Measurements from ENCODE around the gene BICD1.

Gene BICD1

DNA sequence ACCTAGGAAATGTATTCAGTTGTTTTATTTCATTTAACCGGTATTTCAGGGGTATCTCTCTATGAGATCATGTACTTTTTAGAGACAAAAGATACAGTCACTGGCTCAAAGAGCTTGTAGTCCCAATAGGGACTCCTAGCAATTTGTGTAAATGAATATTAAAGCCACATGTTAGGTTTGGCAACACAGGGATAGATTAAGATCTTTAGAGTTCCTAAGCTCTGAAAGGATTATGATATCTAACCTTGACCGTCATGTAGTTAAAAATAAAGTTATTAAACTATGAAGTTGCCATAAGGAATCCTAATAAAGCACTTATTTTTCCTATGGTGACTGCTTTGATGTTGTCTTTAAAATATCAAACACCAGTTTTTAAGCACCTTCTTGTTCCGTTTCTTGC, 192.3 kb downstream of the BICD1 start:
- ATAC-seq: no peak
- H3K4me3 Mint-ChIP-seq: no peak overlapping the region
- no peaks in the 10 kb centered on the region for H3K36me3 Mint-ChIP-seq (ENCODE audit: low read depth)
- no peaks in the 10 kb centered on the region for H3K4me1 Mint-ChIP-seq
- H3K27ac Mint-ChIP-seq: no peak overlapping the region
- H3K27me3 Mint-ChIP-seq: no peaks in the 10 kb centered on the region
- H3K9me3 Mint-ChIP-seq: no peaks in the 10 kb centered on the region
- DNase-seq: no peak

- DNase-seq (no peak), ATAC-seq (no peak)
- no peak overlapping the region for H3K27ac Mint-ChIP-seq
- no peak overlapping the region for H3K4me3 Mint-ChIP-seq
- no peaks in the 10 kb centered on the region for H3K36me3 Mint-ChIP-seq (ENCODE audit: low read depth)
- no peaks in the 10 kb centered on the region for H3K27me3 Mint-ChIP-seq
- H3K9me3 Mint-ChIP-seq: no peaks in the 10 kb centered on the region
- H3K4me1 Mint-ChIP-seq: no peaks in the 10 kb centered on the region
Observed at GRCh38 chr12:32301216-32301615, 194.6 kb downstream of the BICD1 start.

DNA sequence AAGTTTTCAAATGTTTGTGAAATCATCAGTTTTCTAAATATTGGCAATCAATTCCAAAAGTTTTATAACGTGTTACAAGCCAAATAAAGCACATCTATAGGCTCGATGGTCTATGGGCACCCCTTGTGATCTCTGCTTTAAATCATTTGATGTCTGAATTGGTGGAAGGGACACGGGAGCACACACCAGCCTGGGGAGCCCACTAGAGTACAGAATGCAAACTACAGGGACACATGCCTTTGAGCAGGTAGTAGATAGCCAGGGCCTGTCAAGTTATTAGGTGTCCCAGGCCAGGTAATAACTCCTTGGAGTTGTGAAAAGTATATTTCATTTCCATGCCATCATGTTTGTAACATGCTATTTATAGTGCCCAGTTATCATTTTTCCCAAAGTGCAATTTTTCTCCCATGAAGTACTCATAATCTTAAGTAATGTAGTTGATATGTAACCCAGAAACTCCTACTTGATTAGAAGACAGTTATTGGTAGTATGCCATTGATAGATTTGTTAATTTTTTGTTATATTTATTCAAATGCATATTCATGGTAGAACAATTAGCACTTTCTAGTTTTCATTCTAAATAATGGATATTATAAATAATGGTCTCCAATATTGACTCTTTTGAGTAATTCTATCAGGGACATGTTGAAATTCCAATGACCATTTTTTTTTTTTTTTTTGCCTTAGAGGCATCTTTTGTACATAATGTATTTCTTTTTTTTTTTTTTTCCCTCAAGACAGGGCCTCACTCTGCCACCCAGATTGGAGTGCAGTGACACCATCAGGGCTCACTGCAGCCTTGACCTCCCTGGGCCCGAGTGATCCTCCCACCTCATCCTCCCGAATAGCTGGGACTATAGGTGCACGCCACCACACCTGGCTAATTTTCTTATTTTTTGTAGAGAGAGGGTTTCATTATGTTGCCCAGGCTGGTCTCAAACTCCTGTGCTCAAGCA, 195.8 kb downstream of the BICD1 start:
- H3K36me3 Mint-ChIP-seq (ENCODE audit: low read depth): peaks cover 2% of the 10 kb centered on the region
- no peak overlapping the region for H3K4me3 Mint-ChIP-seq
- H3K4me1 Mint-ChIP-seq: no peaks in the 10 kb centered on the region
- ATAC-seq: peak; percentile 54
- no peak for DNase-seq
- no peak overlapping the region for H3K27ac Mint-ChIP-seq
- no peaks in the 10 kb centered on the region for H3K9me3 Mint-ChIP-seq
- H3K27me3 Mint-ChIP-seq: no peaks in the 10 kb centered on the region

DNA sequence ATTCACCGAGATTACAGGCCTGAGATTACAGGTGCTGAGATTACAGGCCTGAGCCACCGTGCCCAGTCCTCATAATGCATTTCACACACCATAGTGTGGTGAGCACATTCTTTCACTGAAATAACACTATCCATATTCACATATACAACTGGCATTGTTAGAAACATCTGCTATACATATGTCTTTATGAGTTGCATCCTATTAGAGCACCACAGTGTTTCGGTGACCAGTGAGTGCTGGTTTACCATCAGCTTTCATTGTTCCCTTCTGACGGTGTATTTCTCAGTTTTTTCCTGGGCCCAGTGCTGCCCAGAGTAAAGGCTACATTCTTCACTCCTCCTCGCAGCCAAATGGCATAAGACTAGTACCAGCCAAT, 196.5 kb downstream of the BICD1 start:
- Mint-ChIP-seq H3K27me3 (no peaks in the 10 kb centered on the region), H3K27ac (no peak overlapping the region), H3K4me1 (no peaks in the 10 kb centered on the region), H3K4me3 (no peak overlapping the region), H3K9me3 (no peaks in the 10 kb centered on the region), H3K36me3 (ENCODE audit: low read depth) (peaks cover 2% of the 10 kb centered on the region)
- ATAC-seq: no peak
- DNase-seq: no peak

- DNase-seq (no peak), ATAC-seq (no peak)
- H3K27ac Mint-ChIP-seq: no peak overlapping the region
- no peaks in the 10 kb centered on the region for H3K27me3 Mint-ChIP-seq
- H3K36me3 Mint-ChIP-seq (ENCODE audit: low read depth): peaks cover 2% of the 10 kb centered on the region
- no peaks in the 10 kb centered on the region for H3K4me1 Mint-ChIP-seq
- H3K4me3 Mint-ChIP-seq: no peak overlapping the region
- H3K9me3 Mint-ChIP-seq: no peaks in the 10 kb centered on the region
Observed at GRCh38 chr12:32305163-32305562, 198.5 kb downstream of the BICD1 start.

GRCh38 chr12:32307326-32307725, 200.7 kb downstream of the BICD1 start:
- Mint-ChIP-seq H3K9me3 (no peaks in the 10 kb centered on the region), H3K27me3 (no peaks in the 10 kb centered on the region), H3K4me1 (no peaks in the 10 kb centered on the region), H3K36me3 (ENCODE audit: low read depth) (peaks cover 2% of the 10 kb centered on the region), H3K27ac (no peak overlapping the region), H3K4me3 (no peak overlapping the region)
- no peak for ATAC-seq
- DNase-seq: no peak

DNA sequence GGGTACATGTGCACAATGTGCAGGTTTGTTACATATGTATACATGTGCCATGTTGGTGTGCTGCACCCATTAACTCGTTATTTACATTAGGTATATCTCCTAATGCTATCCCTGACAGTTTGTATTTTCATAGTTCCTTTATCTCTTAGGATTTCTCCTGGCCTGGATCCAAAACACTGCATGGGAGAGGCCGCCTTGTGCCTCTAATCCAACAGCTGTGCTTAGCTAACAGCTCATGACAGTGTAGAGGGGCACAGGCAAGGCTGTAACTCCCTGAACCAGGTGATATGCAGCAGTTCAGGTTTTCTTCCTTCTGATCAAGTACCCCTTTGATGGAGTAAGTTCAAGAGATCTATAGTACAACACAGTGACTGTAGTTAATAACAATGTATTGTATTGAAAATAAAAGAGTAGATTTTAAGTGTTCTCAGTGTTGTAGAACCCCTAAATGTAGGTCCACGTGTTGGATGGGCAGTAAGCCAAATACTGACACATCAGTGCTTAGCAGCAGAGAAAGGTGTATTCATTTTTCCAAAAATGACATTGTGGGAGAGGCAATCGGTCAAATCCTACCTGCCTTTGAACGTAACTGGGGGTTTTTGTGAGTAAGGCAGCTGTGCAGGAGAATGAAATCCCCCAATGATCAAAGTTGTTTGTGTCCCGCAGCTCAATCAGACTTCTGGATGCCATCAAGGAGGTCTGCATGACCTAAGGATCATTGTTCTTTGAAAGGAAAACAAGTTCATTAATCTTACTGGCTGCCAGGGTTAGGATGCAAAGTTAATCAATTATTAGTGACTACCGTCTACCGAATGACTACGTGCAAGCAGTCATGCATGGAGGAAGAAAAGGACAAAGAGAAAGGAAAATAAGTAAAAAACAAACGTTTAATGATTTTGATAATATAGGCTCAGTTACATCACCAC, 203.4 kb downstream of the BICD1 start:
- H3K4me3 Mint-ChIP-seq: no peak overlapping the region
- H3K27me3 Mint-ChIP-seq: no peaks in the 10 kb centered on the region
- ATAC-seq (no peak), DNase-seq (no peak)
- no peaks in the 10 kb centered on the region for H3K4me1 Mint-ChIP-seq
- peaks cover 2% of the 10 kb centered on the region for H3K36me3 Mint-ChIP-seq (ENCODE audit: low read depth)
- H3K27ac Mint-ChIP-seq: no peak overlapping the region
- no peaks in the 10 kb centered on the region for H3K9me3 Mint-ChIP-seq

DNA sequence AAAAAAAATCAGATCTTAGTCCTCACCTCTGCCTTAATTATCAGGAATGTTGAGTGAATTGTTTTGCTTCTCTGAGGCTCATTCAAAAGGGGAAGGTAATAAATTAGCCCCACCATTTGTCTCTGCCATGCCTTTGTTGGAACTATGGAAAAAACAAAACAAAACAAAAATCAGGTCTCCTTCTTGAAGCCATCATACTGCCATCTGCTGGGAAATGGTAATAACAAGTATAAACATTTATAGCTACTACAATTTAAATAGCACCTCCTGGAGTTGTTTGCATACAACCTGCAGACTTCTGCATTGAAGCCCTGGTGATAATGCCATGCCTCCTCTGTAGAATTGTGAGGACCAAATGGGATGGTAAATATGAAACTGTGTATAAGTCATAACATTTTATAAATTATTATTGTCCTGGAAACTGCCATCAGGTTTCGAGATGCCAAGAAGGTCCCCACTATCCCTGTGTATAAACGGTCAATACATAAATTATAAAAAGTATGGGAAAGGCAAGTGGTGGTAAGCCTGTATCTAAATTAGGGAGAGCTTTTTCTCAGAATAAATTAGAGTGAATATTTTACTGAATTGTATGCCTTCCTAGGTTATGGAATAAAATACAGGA, 205.5 kb downstream of the BICD1 start:
- Mint-ChIP-seq H3K27ac (no peak overlapping the region), H3K4me3 (no peak overlapping the region), H3K36me3 (ENCODE audit: low read depth) (peaks cover 2% of the 10 kb centered on the region), H3K4me1 (no peaks in the 10 kb centered on the region), H3K9me3 (no peaks in the 10 kb centered on the region), H3K27me3 (no peaks in the 10 kb centered on the region)
- no peak for ATAC-seq
- no peak for DNase-seq

- no peak overlapping the region for H3K4me3 Mint-ChIP-seq
- ATAC-seq: no peak
- H3K27ac Mint-ChIP-seq: no peak overlapping the region
Observed at GRCh38 chr12:32322354-32322753, 215.7 kb downstream of the BICD1 start.

DNA sequence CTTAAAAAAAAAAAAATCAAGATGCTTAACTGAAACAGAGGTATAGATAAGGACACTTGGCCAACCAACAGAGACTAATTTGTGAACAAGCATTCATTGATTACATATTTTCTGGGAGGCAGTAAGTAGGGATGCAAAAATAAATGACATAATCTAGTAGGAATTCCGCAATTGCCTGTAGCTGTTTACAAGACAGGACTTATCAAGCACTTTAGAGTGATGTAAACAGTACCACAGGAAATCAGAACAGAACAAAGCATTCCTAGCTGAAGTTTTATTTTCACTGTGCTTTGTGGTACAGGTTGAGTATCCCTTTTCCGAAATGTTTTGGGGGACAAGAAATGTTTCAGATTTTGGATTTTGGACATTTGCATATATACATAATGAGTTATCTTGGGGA, 224.5 kb downstream of the BICD1 start:
- H3K36me3 Mint-ChIP-seq (ENCODE audit: low read depth): peaks cover 7% of the 10 kb centered on the region
- H3K4me3 Mint-ChIP-seq: no peak overlapping the region
- no peaks in the 10 kb centered on the region for H3K27me3 Mint-ChIP-seq
- DNase-seq: no peak
- no peak for ATAC-seq
- H3K9me3 Mint-ChIP-seq: no peaks in the 10 kb centered on the region
- H3K27ac Mint-ChIP-seq: no peak overlapping the region
- H3K4me1 Mint-ChIP-seq: no peaks in the 10 kb centered on the region

More at GRCh38 chr12:32322354-32322753, 215.7 kb downstream of the BICD1 start:
- Mint-ChIP-seq H3K36me3 (ENCODE audit: low read depth) (peaks cover under 1% of the 10 kb centered on the region), H3K9me3 (no peaks in the 10 kb centered on the region), H3K4me1 (no peaks in the 10 kb centered on the region), H3K27me3 (no peaks in the 10 kb centered on the region)
- DNase-seq: no peak

- Mint-ChIP-seq H3K4me1 (no peaks in the 10 kb centered on the region), H3K4me3 (no peak overlapping the region)
Observed at GRCh38 chr12:32332446-32332845, 225.8 kb downstream of the BICD1 start.

DNA sequence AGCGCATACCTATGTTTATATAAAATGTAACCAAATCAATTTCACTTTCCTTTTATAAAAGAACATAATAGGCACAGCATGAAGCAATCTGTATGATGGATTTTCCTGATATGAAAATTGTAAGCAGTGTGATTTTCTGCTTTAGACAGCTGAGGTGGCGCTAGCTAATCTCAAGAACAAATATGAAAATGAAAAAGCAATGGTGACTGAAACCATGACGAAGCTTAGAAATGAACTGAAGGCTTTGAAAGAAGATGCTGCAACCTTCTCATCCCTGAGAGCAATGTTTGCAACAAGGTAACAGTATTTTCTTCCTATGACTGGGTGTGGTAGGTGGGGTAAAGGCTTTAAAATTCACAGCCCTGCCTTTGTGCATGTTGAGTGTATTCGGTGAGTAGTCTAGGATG, 227.7 kb downstream of the BICD1 start:
- Mint-ChIP-seq H3K9me3 (no peaks in the 10 kb centered on the region), H3K4me3 (no peak overlapping the region), H3K27ac (no peak overlapping the region), H3K4me1 (no peaks in the 10 kb centered on the region), H3K27me3 (no peaks in the 10 kb centered on the region), H3K36me3 (ENCODE audit: low read depth) (peaks cover 6% of the 10 kb centered on the region)
- ATAC-seq (no peak), DNase-seq (no peak)

More at GRCh38 chr12:32332446-32332845, 225.8 kb downstream of the BICD1 start:
- Mint-ChIP-seq H3K27ac (no peak overlapping the region), H3K36me3 (ENCODE audit: low read depth) (peaks cover 6% of the 10 kb centered on the region), H3K9me3 (no peaks in the 10 kb centered on the region), H3K27me3 (no peaks in the 10 kb centered on the region)
- DNase-seq: no peak
- no peak for ATAC-seq

GRCh38 chr12:32336261-32336660, 229.6 kb downstream of the BICD1 start:
- ATAC-seq (no peak), DNase-seq (no peak)
- H3K4me1 Mint-ChIP-seq: no peaks in the 10 kb centered on the region
- H3K27ac Mint-ChIP-seq: no peak overlapping the region
- H3K9me3 Mint-ChIP-seq: no peaks in the 10 kb centered on the region
- no peak overlapping the region for H3K4me3 Mint-ChIP-seq
- H3K27me3 Mint-ChIP-seq: no peaks in the 10 kb centered on the region
- H3K36me3 Mint-ChIP-seq (ENCODE audit: low read depth): peaks cover 6% of the 10 kb centered on the region

GRCh38 chr12:32343496-32343895, 236.8 kb downstream of the BICD1 start:
- DNase-seq (no peak), ATAC-seq (no peak)
- H3K27ac Mint-ChIP-seq: no peak overlapping the region
- no peak overlapping the region for H3K4me3 Mint-ChIP-seq
- no peaks in the 10 kb centered on the region for H3K27me3 Mint-ChIP-seq
- H3K36me3 Mint-ChIP-seq (ENCODE audit: low read depth): peaks cover 6% of the 10 kb centered on the region
- no peaks in the 10 kb centered on the region for H3K9me3 Mint-ChIP-seq
- no peaks in the 10 kb centered on the region for H3K4me1 Mint-ChIP-seq
